OCI-M2 (cell line): Measurements from ENCODE around the gene CLDN22.

ENCODE experiments used
- DNase-seq: peaks from one replicate; lab custom pipeline; 2025; ENCODE audit not compliant: unreplicated experiment; lab: John Stamatoyannopoulos, UW

The CLDN22 gene

DNA sequence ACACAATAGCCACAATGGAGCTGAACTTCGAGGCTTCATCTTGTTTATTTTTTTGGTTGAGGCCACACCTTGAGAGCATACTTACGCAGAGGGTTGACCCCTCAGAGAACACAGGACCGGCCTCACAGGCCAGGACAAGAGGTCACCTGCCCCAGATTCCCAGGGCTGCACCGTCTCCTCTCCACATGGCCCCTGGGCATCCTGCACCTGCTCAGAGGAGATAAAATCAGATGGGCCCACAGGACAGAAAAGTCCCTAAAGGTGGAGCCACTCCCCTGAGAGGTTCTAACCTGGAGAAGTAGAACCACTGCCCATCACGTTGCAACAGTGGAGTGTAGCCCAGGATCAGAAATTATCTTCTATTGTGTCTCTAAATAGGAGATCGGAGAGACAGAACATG, 3.2 kb upstream of the CLDN22 start:
- no peak for DNase-seq

DNA sequence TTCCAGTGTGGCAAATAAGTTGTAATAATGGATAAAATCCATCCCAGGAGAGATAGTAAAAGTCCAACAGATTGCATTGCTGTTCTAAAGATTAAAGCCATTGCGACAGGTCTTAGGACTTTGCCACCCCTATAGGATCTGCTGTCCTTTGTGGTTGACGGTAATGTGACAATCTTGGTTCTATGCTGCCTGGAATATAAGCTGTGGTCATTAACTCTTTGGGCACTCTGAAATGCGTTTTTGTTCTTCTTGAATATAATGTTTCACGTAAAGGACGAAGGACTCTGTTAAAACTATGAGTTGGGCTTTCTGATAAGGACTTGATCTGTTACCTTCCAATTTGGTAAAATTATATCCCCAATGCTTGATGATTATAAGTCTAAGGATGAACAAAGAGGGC, 2.2 kb upstream of the CLDN22 start, which contains the start of gene CLDN24:
Gene CLDN24, minus strand, starts transcription at position 101 of the 400 bp plus-strand sequence. Its CDS starts 0 bp downstream, at position 101.
- no peak for DNase-seq

DNA sequence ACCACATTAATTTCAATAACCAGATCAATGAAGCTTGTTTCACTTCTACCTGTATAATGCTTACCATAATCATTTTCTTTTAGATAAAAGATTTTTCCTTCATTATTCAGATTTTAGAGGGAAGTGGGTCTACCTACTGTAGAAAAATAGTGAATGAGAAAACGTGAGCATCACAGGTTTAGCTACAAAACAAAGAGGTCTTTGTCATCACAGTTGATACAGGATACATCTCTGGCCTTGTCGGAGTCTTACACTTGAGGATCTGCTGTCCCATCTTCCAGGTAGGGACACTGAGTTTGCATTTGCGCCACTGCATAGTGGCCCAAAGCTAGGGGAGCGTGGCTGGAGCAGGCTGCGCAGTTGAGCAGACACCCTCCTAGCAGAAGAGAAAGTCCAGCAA, 1.4 kb upstream of the CLDN22 start:
- no peak for DNase-seq

DNA sequence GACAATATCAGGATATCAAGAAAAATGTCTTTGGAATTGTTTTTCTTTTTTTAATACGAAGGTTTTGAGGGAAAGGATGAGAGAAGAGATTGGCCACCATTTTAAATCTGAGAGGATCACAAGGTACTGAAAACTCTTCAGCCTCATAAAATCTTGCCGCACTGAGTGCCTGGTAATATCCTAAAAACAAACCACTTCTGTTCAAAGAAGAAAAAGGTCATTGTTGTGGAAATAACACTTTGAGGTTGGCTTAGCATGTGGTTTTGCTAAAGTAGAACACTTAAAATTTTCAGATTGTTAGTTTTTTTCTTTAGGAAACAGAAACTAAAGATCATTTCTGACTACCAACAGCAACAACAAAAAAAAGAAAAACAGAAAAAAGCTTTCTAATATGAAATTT, 1.0 kb upstream of the CLDN22 start:
- DNase-seq: no peak

DNA sequence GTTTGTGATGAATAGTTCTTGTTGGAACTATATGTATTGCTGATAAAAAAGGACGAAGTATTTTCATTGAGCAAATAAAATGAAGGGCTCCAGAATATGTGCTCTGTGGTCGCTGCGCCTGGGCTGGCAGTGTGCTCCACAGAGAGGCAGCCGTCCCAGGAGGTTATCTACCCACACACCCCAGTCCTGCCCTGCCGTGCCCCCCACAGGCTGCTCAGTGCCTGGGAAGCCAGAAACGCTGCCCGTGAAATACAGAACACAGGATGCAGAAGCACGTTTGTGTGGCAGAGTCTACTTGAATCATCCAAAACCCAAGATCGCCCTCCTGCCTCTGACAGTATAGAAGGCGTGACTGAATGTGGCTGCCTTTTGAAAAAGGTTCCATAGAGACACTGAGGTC, 1.4 kb downstream of the CLDN22 start:
- DNase-seq: no peak

DNA sequence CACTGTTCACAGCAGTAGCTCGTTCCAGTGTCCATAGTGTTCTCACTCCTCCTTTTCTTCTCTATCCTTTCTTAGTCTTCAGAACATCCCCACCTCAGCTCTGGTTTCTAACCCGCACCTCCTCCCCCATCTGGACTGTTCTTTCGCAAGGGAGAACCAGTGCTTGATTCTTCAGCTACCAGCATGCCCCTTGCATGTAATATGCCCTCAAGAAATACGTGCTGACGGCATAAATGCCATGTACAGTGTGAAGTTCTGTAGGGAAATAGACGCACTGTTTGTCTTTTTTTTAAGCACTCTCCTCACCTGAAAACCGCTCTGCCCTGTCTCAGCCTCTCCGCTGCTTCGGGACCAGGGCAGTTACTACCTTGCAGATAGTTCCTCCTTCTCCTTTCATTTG, 5.3 kb downstream of the CLDN22 start:
- DNase-seq: no peak

DNA sequence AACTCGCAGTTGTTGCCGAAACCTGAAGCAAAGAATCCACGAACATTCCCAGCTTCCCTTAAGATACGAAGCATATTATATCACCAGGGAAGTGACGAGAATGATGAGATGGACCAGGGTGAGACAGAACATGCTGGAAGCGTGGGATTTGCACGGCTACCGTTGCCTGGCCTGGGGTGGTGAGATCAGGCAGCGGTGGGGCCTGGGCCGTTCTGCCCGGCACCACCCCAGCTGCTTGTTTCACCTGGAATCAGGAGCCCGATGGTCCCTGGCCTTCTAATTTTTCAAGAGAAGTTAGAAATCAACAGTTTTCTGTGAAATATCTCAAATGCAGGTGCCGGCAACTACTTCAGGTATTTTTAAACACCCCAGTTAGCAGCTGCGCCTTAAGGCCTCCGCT, 5.7 kb downstream of the CLDN22 start:
- DNase-seq: no peak

DNA sequence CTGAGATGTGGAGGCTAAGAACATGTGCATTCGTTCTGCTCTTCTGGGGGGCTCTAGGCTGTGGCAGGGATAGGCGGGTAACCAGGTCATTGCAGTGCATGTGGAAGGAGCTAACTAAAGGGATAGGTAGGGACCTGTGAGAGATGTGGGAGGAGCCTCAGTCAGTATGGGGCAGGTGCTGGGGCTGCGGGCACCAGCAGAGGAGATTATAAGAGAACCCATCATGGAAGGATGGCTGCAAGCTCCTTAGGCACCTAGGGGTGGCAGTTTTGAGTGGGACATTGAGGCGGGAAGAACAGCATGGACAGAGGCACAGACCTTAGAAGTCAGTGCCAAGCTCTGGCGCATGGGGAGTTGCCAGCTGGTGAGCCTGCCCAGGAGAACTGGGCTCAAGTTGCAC, 7.2 kb downstream of the CLDN22 start:
- no peak for DNase-seq

DNA sequence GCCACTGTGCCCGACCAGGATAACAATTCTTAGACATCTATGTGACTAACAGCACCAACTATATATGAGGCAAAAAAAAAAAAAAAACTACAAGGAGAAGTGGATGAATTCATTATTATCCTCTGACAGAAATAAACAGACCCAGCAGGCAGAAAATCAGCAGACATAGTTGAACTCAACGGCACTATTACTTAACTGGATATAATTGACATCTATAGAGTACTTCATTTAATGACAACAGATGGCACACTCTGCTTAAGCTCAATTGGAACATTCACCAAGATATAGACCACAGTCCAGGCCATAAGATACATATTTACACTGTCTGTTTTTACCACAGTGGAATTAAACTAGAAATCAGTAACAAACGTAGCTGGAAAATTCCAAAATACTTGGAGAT, 13.3 kb downstream of the CLDN22 start:
- no peak for DNase-seq

DNA sequence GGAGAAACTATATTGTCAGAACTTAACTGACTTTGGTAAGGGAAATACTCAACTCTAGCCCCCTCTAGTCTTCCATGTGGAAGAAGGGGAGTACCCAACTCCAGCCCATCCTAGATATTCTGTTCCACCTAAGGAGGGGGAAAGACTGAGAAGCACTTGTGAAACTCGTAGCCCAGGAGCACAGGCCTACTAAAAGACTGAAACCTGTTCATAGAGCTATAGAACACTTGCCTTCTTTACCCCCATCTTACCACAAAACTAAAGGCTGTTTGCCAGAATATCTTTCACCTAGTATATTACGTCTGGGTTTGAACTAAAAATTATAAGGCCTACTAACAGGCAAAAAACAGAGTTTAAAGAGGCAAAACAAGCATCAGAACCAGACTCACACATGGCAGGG, 15.5 kb downstream of the CLDN22 start:
- DNase-seq: no peak

DNA sequence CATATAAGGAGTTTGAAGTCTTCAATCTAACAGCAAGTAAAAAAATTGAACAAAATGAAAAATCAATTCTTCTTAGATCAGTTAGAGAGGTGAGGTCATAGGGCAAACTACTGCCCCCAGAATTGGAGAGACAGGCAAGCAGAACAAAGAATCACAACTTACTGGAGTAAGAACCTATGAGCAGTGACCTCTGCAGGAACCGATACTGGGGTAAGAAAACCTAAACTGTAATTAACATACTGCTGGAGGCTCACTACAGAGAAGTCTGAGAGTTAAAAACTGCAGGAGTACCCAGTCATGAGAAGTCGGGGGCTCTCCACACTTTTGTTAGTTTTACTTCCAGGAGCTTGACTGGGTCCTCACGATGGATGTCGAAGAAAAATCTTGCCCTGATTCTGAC, 16.0 kb downstream of the CLDN22 start:
- DNase-seq: no peak

DNA sequence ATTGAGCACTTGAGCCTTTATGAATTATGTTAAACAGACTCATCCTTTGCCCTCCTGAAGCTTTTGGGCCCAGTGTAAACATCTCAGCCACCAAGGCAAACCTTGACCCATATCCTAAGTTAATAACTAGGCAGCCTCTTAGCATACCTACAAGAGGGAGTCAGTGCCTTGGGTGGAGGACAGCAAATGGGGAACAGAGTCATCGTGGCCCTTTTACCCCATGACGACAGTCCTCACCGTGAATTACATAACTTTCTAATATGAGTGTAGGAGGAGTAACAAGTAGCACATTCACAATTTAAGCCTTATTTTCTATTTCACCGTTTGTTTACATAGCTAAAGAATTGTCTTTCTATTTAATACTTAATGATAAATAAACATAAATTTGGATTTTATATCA, 16.8 kb downstream of the CLDN22 start:
- no peak for DNase-seq

DNA sequence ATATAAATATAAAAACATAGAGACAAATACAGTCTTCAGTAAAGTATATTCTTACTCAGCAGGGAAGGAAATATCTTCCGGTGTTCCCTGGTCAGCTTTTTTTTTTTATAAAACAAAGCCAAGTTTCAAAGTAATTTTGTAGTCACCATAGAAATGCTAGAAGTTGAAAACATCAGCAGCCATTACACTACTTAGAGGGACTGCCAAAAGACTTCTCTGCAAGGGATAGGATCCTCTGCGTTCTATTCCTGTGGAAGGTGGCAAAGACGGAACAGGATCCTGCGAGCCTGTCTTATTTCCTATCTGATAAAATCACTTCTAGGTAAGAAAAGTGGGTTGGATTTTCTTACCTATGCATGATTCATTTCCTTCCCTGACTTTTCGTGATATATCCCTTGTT, 19.4 kb downstream of the CLDN22 start:
- no peak for DNase-seq

DNA sequence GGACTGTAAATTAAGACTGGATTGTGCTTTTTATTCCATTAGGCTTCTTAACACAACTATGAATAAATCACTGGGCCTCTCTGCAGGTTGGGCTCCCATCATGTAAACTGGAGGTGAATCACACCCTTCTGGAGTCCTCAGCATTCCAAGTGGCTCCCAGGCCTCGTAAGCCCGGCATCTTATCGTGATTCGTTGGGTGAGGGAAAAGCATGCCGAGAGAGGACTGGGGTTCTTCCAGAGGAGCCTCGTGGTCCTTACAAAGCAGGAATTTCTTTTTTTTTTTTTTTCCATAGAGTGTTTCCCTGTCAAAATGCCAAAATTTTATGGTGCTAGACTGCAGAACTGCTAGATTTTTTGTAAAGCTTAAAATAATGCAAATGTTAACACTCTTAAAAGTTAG, 20.0 kb downstream of the CLDN22 start:
- DNase-seq: no peak

DNA sequence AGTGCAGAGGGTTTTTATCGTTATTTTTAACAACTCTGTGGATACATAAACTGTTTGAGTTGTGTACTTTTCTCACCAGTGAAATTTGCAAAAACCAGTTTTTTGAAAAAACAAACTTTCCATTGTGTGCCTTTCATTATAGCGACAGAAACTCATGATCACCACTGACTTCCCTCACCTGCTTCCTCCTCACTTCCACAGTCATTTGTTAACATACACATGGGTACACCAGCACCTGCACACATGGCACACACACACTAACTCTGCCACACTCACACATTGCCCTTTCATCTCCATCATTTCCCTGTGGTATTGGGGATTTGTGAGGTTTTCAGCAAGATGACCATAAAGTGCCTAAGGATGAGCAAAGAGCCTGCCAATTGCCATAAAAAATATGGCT, 20.6 kb downstream of the CLDN22 start:
- no peak for DNase-seq

DNA sequence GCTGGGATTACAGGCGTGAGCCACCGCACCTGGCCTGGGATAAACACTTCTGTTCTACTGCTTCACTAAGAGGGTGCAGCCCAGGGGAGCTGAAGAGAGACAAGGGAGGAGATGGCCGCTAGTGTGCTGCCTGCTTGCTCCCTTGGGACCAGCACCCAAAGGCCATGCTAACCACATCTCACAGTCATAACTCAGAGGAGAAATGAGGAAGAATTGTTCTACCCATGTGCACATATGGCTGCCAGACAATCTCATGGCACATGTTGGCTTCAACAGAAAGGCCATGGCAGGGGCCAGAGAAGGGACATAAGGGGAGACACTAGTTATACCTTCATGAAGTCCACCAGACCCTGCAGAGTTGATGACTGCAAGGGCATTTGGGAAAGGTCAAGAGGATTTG, 22.4 kb downstream of the CLDN22 start:
- no peak for DNase-seq

DNA sequence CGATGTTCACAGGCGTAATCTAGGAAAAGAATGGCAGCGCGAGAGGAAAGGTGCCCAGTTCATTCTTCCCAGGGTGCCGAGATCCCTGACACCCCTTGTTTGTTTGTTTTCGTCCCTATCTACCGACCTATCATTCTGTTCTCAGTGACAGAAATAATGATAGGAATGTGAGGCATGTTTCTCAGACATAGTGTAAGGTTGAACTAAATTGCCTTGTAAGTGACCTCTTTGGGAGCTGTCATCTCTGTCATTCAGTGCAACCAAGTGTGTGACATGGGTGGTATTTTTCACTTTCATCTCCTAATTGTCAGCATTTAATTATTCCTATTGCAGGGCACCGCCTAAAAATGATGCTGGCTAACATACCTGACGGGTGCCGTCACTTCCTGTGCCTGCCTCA, 24.4 kb downstream of the CLDN22 start:
- DNase-seq: no peak

DNA sequence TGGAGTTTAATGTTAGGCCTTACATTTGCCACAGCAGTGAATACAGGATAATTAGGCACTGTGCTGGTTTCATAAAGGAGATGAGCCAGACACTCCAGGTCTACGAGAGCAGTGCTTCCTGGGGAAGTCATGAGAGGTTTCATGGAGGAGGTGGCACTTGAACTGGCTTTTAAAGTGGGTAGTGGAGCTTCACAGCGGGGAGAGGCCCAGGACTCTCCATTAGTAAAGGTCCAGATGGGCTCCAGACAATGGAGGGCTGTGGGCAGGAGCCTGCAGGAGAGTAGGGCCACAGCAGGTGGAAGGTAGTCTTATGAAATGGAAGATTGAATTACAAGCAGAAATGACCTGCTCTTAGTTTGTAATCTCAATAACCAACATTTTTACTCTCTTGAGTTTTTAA, 29.0 kb downstream of the CLDN22 start:
- DNase-seq: no peak

DNA sequence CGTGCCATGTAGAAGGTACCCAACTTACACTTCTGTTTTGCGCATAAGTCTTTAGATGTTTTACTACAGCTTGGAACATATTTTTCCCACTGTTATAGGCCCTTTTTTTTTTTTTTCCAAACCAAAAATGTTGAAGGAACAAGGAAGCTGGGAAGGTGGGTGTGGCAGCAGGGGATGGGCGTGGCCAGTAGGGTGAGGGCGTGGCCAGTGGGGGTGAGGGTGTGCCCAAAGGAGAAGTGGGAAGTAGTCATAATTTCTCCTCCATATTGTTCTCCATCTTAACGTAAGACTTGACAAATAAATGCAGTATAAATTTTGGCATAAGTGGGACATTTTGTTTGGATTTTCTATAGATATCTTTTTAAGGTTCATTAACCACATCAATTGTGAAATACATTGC, 30.4 kb downstream of the CLDN22 start:
- no peak for DNase-seq

DNA sequence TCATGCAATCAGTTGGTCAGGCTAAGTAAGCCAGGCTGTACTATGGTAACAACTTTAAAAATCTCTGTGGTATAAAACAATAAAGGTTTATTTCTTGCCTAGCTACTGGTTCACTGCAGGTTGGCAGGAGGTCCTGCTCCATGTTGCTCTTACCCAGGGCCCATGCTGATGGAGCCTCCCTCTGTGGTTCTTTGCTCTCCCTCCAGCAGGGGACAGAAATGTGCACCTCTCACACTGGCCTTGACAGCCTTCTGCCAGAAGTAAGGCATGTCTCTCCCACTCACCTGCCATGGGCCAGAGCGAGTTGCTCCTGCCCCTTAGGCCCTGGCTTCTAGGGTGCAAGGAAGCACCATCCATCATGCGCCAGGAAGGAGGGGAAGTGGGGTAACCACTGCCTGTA, 31.1 kb downstream of the CLDN22 start:
- DNase-seq: no peak

DNA sequence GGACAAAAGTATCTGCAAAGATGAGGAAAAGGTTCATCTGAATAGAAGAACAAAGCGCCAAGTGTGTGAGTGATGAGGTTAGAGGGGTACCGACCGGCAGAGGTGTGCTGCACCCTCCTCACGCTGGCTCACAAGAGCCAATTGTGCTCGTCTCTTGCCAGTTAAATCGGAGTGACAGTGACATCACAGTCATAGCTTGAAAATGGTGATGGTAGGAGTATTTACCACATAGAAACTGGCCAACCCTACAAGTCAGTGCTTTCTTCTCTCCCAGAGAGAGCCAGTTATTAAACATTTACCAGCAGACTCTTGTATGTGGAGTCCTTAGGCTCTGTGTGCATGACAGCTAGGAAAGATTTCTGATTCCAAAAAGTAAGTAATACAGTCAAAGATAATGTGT, 32.4 kb downstream of the CLDN22 start:
- no peak for DNase-seq

DNA sequence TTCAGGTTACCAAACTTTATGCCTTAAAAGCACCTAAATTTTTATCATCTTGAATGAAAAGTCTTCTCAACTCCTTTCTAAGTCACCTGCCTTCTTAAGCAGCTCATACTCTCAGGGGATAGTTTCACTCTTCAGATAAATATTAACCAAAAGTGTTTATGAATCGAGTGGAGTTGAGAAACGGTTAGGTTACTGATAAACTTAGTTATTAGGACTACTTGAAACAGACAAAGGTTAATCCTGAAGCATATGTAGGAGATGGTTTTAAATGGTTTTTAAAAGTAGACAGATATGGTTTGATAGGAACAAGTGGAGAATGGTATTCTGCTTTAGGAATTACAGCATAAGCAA, 32.8 kb downstream of the CLDN22 start:
- DNase-seq: no peak

DNA sequence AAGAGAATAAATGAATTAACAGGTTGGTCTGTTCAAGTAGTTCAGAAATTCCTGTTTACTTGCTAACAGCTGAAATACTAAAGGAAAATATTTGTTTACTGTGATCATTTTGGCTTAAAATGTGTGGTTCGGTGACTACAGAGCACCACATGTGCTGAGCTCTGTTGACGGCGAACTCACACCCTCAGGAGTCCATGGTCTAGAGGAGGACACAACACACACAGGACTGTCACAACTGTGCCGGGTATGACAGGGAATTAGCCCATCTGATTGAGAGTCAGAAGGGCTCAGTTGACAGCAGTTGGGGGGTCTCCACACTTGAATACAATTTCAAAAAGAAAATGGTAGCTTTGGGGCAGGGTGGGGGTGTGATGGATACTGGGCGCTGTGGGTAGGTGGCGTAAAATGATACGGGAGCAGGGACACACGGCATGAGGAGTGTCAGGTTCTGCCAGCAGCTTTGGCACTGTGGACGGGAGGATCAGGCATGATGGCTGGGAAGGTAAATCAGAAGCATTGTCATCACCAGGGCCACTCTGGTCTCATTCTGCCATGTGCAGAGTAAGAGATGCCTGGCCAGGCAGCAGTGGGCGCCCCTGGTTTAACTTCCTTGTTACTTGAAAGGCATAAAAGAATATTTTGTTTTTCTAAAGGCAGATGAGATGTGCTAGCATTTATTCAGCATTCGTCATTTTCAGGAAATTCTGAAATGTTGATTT, 33.3 kb downstream of the CLDN22 start:
- DNase-seq: no peak

DNA sequence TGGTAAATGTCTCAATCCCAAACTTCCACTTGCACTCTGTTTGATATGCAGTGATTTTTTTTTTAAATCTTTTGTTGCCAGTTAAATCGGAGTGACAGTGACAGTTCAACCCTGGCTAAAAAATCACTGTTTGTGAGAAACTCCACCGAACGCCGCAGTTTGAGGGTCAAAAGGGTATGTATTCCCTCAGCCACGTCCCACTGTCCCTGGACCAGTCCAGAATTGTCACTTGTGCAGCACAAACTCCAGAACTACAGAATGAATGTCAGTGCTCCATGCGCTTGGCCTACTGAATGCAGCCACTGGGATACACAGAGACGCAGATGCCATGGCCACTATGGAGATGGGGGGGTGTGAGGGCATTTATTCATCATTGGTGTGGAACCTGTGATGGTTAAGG, 34.2 kb downstream of the CLDN22 start:
- no peak for DNase-seq
